MM.1S (cell line): Measurements from ENCODE around the gene IL1R1.
"Not testable (repeated sequence)": the region's sequence is repeated elsewhere in the genome, so short reads cannot be mapped to it uniquely, and the experiment has no call there.

Source experiments
- CTCF ChIP-seq: fragments of 300-600 bp; sonication (generic); IDR thresholded peaks from 2 replicates; pipeline ENCODE4 v1.5.1; 2016; ENCODE audit warnings: antibody characterized with exemption, low read length, mixed read lengths
- EZH2 ChIP-seq: fragments of 300-600 bp; sonication (generic); optimal IDR thresholded peaks from 2 replicates; pipeline ENCODE3; 2017; ENCODE audit warnings: low read depth, mild to moderate bottlenecking, antibody characterized with exemption, low read length, mixed read lengths

GRCh38 chr2:102102636-102102948, 40.0 kb upstream of the IL1R1 start:
- TF ChIP-seq CTCF, EZH2: not testable (repeated sequence)
